ENCODE data around the gene SERTAD1.

The SERTAD1 gene

GRCh38 chr19:40376286-40376862 is 49.4 kb downstream of the SERTAD1 start:
- H3K79me2 ChIP-seq (ENCODE audit: insufficient read depth, low read length), result no peaks in the 10 kb centered on the region
- no peak overlapping the region for H3K27ac ChIP-seq (ENCODE audit: low read depth, low read length, poor library complexity, severe bottlenecking)
- no peaks in the 10 kb centered on the region for H3K9me3 ChIP-seq (ENCODE audit: low read length)
- H4K20me1 ChIP-seq (ENCODE audit: insufficient read depth, low read length), result no peaks in the 10 kb centered on the region
- H3K9me2 ChIP-seq (ENCODE audit: low read depth, low read length), result no peaks in the 10 kb centered on the region
- no peak overlapping the region for H3K4me3 ChIP-seq (ENCODE audit: low read depth, low read length, poor library complexity, severe bottlenecking)
- 0 out of 2 replicates have a peak, but pooled peaks cover 3% of the 10 kb centered on the region for H3K27me3 ChIP-seq (ENCODE audit: insufficient read depth, low read length)
- H3K4me1 ChIP-seq (ENCODE audit: insufficient read depth, low read length, severe bottlenecking), result no peaks in the 10 kb centered on the region
- no peaks in the 10 kb centered on the region for H3F3A ChIP-seq (ENCODE audit: insufficient read depth, low read length)
- TF ChIP-seq, protein P1, sequence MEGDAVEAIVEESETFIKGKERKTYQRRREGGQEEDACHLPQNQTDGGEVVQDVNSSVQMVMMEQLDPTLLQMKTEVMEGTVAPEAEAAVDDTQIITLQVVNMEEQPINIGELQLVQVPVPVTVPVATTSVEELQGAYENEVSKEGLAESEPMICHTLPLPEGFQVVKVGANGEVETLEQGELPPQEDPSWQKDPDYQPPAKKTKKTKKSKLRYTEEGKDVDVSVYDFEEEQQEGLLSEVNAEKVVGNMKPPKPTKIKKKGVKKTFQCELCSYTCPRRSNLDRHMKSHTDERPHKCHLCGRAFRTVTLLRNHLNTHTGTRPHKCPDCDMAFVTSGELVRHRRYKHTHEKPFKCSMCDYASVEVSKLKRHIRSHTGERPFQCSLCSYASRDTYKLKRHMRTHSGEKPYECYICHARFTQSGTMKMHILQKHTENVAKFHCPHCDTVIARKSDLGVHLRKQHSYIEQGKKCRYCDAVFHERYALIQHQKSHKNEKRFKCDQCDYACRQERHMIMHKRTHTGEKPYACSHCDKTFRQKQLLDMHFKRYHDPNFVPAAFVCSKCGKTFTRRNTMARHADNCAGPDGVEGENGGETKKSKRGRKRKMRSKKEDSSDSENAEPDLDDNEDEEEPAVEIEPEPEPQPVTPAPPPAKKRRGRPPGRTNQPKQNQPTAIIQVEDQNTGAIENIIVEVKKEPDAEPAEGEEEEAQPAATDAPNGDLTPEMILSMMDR (IDR thresholded peaks at IDR 0.05; ENCODE audit: low read length), result no peak
- TF ChIP-seq EZH2 (IDR thresholded peaks at IDR 0.05; ENCODE audit: borderline replicate concordance, low read length), result no peak
- H3K4me2 ChIP-seq (ENCODE audit: low read length), result no peak overlapping the region
- H3K36me3 ChIP-seq (ENCODE audit: insufficient read depth, low read length), result no peaks in the 10 kb centered on the region
- H3K9ac ChIP-seq (ENCODE audit: low read length), result no peak overlapping the region
- H2AFZ ChIP-seq (ENCODE audit: low read length), result no peak overlapping the region

- H4K20me1 ChIP-seq (ENCODE audit: insufficient read depth, low read length), result no peaks in the 10 kb centered on the region
- H3K27ac ChIP-seq (ENCODE audit: low read depth, low read length, poor library complexity, severe bottlenecking), result no peak overlapping the region
- no peaks in the 10 kb centered on the region for H3K4me1 ChIP-seq (ENCODE audit: insufficient read depth, low read length, severe bottlenecking)
- H3K4me3 ChIP-seq (ENCODE audit: low read depth, low read length, poor library complexity, severe bottlenecking), result no peak overlapping the region
- no peaks in the 10 kb centered on the region for H3F3A ChIP-seq (ENCODE audit: insufficient read depth, low read length)
- H3K9me3 ChIP-seq (ENCODE audit: low read length), result no peaks in the 10 kb centered on the region
- no peaks in the 10 kb centered on the region for H3K9me2 ChIP-seq (ENCODE audit: low read depth, low read length)
- H3K79me2 ChIP-seq (ENCODE audit: insufficient read depth, low read length), result no peaks in the 10 kb centered on the region
- no peaks in the 10 kb centered on the region for H3K36me3 ChIP-seq (ENCODE audit: insufficient read depth, low read length)
- no peak overlapping the region for H2AFZ ChIP-seq (ENCODE audit: low read length)
- H3K27me3 ChIP-seq (ENCODE audit: insufficient read depth, low read length), result no peaks in the 10 kb centered on the region
- H3K4me2 ChIP-seq (ENCODE audit: low read length), result no peak overlapping the region
- TF ChIP-seq EZH2 (IDR thresholded peaks at IDR 0.05; ENCODE audit: borderline replicate concordance, low read length), result no peak
- TF ChIP-seq, protein P1 (IDR thresholded peaks at IDR 0.05; ENCODE audit: low read length), result no peak
- no peak overlapping the region for H3K9ac ChIP-seq (ENCODE audit: low read length)
Observed at GRCh38 chr19:40374084-40374483, 51.7 kb downstream of the SERTAD1 start.

DNA sequence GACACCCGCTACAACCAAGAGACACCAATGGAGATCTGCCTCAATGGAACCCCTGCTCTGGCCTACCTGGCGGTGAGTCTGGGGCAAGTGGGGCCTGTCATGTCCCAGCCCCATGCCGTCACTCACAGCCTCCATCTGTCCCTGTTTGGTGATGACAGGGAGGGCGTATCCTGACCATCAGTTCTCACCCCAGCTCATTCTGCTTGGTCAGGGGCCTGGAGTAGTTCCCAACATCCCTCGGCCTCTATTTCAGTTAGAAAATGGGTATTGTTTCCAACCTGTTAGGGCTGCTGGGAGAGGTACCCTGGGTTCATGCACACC is 54.0 kb downstream of the SERTAD1 start:
- Histone ChIP-seq H3K9me3 (ENCODE audit: low read length) (no peaks in the 10 kb centered on the region), H3K4me3 (ENCODE audit: low read depth, low read length, poor library complexity, severe bottlenecking) (no peak overlapping the region), H3K4me1 (ENCODE audit: insufficient read depth, low read length, severe bottlenecking) (no peaks in the 10 kb centered on the region), H3F3A (ENCODE audit: insufficient read depth, low read length) (no peaks in the 10 kb centered on the region), H3K79me2 (ENCODE audit: insufficient read depth, low read length) (no peaks in the 10 kb centered on the region), H2AFZ (ENCODE audit: low read length) (no peak overlapping the region), H3K27me3 (ENCODE audit: insufficient read depth, low read length) (no peaks in the 10 kb centered on the region), H3K36me3 (ENCODE audit: insufficient read depth, low read length) (no peaks in the 10 kb centered on the region; the same call in 1 of the 2 replicates), H3K27ac (ENCODE audit: low read depth, low read length, poor library complexity, severe bottlenecking) (no peak overlapping the region), H4K20me1 (ENCODE audit: insufficient read depth, low read length) (no peaks in the 10 kb centered on the region), H3K9me2 (ENCODE audit: low read depth, low read length) (no peaks in the 10 kb centered on the region), H3K4me2 (ENCODE audit: low read length) (no peak overlapping the region), H3K9ac (ENCODE audit: low read length) (no peak overlapping the region)
- no peak for TF ChIP-seq EZH2 (IDR thresholded peaks at IDR 0.05; ENCODE audit: borderline replicate concordance, low read length)
- TF ChIP-seq, protein P1 (IDR thresholded peaks at IDR 0.05; ENCODE audit: low read length), result no peak

All from OCI-LY1 (cell line).